Measurements from ENCODE around the gene ATL1.
"Not testable (repeated sequence)": the region's sequence is repeated elsewhere in the genome, so short reads cannot be mapped to it uniquely, and the experiment has no call there.

Gene ATL1

DNA sequence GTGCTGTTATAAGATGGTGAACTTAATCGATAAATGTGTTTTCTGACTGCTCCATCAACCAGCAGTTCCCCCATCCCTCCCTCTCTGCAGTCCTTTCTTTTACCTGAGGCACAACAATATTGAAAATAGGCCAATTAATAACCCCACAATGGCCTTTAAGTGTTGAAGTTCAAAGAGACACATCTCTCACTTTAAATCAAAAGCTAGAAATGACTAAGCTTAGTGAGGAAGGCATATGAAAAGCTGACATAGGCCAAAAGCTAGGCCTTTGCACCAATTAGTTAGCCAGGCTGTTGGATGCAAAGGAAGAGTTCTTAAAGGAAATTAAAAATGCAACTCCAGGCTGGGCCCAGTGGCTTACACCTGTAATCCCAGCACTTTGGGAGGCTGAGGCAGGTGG, 64.5 kb downstream of the ATL1 start:
- H3K27ac ChIP-seq = no peak overlapping the region
- TF ChIP-seq, protein P1, sequence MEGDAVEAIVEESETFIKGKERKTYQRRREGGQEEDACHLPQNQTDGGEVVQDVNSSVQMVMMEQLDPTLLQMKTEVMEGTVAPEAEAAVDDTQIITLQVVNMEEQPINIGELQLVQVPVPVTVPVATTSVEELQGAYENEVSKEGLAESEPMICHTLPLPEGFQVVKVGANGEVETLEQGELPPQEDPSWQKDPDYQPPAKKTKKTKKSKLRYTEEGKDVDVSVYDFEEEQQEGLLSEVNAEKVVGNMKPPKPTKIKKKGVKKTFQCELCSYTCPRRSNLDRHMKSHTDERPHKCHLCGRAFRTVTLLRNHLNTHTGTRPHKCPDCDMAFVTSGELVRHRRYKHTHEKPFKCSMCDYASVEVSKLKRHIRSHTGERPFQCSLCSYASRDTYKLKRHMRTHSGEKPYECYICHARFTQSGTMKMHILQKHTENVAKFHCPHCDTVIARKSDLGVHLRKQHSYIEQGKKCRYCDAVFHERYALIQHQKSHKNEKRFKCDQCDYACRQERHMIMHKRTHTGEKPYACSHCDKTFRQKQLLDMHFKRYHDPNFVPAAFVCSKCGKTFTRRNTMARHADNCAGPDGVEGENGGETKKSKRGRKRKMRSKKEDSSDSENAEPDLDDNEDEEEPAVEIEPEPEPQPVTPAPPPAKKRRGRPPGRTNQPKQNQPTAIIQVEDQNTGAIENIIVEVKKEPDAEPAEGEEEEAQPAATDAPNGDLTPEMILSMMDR (conservative IDR thresholded peaks at IDR 0.05) = no peak

DNA sequence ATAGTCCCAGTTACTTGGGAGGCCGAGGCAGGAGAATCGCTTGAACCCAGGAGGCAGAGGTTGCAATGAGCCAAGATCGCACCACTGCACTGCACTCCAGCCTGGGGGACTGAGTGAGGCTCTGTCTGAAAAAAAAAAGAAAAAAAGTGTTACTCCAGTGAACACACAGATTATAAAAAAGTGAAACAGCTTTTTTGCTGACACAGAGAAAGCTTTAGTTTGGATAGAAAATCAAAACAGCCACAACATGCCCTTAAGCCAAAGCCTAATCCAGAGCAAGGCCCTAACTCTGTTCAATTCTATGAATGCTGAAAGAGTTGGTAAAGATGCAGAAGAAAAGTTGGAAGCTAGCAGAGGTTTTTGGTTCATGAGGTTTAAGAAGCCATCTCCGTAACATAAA, 65.0 kb downstream of the ATL1 start:
- H3K27ac ChIP-seq = not testable (repeated sequence)

DNA sequence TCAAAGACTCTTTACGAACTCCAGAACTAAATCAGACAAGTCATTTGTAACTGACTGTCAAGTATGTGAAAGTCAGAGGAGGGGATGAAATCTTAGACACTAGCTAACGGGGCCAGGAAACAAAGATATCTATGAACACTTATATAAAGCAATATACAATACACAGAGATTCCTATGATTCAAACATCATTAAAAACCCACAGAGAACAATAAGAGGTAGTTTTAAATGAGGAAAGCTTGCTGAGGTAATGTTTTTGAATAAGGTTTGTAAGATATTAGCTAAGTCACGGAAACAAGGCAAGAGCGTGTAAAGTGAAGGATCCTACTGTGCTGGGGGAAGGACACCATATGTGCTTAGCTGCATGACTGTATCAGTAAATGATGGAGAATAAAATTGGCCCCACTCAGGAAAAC, 71.5 kb downstream of the ATL1 start:
- TF ChIP-seq, protein P1 (conservative IDR thresholded peaks at IDR 0.05) = no peak
- H3K27ac ChIP-seq = no peak overlapping the region

DNA sequence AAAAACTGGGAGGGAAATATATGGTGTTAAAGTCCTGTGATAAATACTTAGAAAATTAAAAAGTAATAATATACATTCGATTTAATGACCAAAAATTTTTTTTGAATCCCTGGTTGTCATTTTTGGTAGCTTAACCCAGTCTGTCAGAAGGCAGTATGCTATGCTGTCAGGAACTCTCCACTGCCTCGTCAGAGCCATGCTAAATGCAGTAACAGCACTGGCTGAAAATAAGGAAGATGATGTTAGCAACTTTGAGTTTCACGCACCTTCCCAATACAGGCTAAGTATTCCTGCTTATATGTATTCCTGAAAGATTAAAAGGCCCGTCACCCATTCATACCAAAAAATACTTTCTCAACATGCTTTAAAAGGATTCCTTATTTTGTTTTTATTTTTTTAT, 74.0 kb downstream of the ATL1 start:
- H3K27ac ChIP-seq = no peak overlapping the region
- TF ChIP-seq, protein P1 (conservative IDR thresholded peaks at IDR 0.05) = no peak

DNA sequence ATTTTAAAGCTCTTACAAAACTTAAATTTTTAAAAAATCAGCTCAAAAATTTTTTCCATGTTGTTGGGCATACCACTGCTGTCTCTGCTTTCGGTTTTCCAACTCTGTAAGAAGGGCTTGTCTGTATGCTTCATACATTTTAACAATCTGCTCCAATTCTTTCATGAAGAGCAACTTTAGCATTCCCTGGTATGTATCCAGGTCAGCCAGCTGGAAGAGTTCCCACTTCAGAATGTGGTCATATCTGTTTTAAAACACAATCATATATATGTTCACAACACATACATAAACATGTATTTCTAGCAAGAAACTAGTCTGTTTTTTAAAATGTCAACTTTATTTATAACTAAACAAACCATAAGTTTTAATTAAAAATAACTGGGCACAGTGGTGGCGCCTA, 75.2 kb downstream of the ATL1 start:
- H3K27ac ChIP-seq = no peak overlapping the region
- TF ChIP-seq, protein P1 (conservative IDR thresholded peaks at IDR 0.05) = no peak

DNA sequence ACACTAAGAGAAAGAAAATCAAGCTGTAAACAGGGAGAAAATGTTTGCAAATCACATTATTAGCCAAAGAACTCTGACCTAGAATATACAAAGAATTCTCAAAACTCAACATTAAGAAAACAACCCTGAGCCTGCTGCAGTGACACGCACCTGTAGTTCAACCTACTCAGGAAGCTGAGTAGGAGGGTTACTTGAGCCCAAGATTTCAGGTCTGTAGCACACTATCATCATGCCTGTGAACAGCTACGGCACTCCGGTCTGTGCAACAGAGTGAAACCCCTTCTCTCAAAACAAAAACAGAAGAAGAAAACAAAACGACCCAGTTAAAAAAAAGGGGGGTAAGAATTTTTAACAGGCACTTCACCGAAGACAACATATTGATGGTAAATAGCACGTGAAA, 87.3 kb downstream of the ATL1 start:
- no peak overlapping the region for H3K27ac ChIP-seq
- TF ChIP-seq, protein P1 (conservative IDR thresholded peaks at IDR 0.05) = no peak

DNA sequence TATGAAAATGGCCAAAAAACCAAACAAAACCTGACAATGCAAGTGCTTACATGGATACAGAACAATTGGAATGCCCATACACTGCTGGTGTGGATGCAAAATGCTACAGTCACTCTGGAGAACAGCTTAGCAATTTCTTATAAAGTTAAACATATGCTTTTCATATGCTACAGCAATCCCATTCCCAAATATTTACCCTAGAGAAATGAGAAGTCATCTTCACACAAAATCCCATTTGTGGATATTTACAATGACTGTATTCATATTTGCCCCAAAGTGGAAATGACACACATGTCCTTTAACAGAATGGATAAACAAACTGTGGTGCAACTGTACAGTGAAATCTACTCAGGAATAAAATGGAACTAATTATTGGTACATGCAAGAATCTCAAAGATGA, 87.8 kb downstream of the ATL1 start:
- TF ChIP-seq, protein P1 (conservative IDR thresholded peaks at IDR 0.05) = no peak
- no peak overlapping the region for H3K27ac ChIP-seq

DNA sequence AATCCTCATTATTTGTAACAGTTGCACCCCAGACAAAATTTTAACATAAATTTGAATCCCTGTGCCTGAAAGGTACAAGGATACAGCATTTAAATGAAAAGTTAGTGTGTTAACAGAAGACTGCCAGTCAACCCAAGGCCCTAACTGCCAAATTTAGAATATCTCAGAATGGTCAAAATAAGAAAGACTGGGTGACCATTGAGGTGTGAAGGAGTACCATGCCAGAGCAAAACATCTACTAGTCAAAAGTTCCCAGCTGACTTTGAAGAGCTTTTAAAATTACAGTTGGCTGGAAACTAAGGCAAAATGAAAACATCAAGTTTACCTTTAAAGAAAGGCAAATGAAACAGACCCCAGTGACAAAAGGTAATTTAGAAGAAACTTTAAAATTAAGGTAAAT, 89.7 kb downstream of the ATL1 start:
- TF ChIP-seq, protein P1 (conservative IDR thresholded peaks at IDR 0.05) = no peak
- H3K27ac ChIP-seq = no peak overlapping the region

Measured in VCaP (cell line).